Adipocyte (in vitro differentiated cells): ENCODE results near the gene IL1RAPL1.
"Not testable (repeated sequence)": the region's sequence is repeated elsewhere in the genome, so short reads cannot be mapped to it uniquely, and the experiment has no call there.

ENCODE experiments used
- DNase-seq: peaks from one replicate; pipeline ENCODE4 v3.0.0-alpha.2; 2015; ENCODE audit warnings: low read depth
- H3K27me3 ChIP-seq: replicated peaks from 2 replicates; pipeline ENCODE4 v1.7.0; 2013; ENCODE audit warnings: mild to moderate bottlenecking, low read length, moderate library complexity; ENCODE audit not compliant: control insufficient read depth, insufficient read depth
- H3K36me3 ChIP-seq: 2 replicates; pipeline ENCODE4 v1.7.0; 2013; ENCODE audit warnings: low read length, mild to moderate bottlenecking, moderate library complexity; ENCODE audit not compliant: control insufficient read depth, insufficient read depth, severe bottlenecking
- H3K4me1 ChIP-seq: 2 replicates; pipeline ENCODE4 v1.7.0; 2013; ENCODE audit warnings: mild to moderate bottlenecking, low read length, moderate library complexity; ENCODE audit not compliant: control insufficient read depth, insufficient read depth
- H3K4me3 ChIP-seq: 2 replicates; pipeline ENCODE4 v1.7.0; 2013; ENCODE audit warnings: mild to moderate bottlenecking, low read length, moderate library complexity
- H3K9ac ChIP-seq: 2 replicates; pipeline ENCODE4 v1.7.0; 2013; ENCODE audit warnings: mild to moderate bottlenecking, low read length, moderate library complexity
- H3K9me3 ChIP-seq: 2 replicates; pipeline ENCODE4 v1.7.0; 2013; ENCODE audit warnings: mild to moderate bottlenecking, low read length, moderate library complexity; ENCODE audit not compliant: control insufficient read depth

IL1RAPL1 gene

DNA sequence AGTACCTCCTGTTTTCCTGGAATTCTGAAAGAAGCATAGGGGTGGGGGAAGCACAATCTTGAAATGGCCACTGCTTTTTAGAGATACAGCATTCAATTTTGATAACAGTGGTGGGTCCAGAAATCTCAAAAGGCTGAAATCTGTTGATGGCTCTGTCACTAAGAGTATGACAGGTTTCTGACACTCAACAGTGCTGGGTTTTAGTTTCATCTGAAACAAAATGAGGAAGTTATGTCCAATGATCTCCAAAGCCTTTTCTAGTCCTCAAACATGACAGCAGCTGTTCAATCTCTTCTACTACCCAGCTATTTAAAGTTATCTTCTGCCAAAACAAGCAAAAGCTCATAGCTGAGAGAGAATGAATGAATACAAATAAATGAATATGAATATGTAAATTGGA, 110.5 kb downstream of the IL1RAPL1 start:
- Histone ChIP-seq H3K36me3 (no peaks in the 10 kb centered on the region), H3K4me1 (no peaks in the 10 kb centered on the region), H3K9ac (no peak overlapping the region), H3K4me3 (no peak overlapping the region), H3K27me3 (no peaks in the 10 kb centered on the region), H3K9me3 (no peaks in the 10 kb centered on the region)
- DNase-seq: no peak

DNA sequence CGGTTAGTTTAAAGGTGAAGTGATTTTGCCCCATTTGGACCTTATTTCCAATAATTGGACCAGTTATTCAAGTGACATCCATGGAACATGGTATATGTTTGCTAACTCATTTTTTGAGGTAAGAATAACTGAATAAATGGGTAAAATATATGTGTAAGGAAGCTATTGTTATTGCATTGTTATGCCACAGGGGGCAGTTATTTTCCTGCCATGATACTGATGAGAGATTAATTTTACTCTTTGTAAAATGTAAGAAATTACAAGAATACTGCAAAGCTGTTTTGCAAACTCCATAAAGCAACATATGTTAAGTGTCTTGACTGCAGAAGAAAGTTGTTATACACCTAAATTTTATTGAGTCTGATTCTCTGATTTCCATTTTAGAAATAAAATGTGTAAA, 114.0 kb downstream of the IL1RAPL1 start:
- Histone ChIP-seq H3K4me3 (no peak overlapping the region), H3K9me3 (no peaks in the 10 kb centered on the region), H3K27me3 (no peaks in the 10 kb centered on the region), H3K36me3 (no peaks in the 10 kb centered on the region), H3K9ac (no peak overlapping the region), H3K4me1 (no peaks in the 10 kb centered on the region)
- no peak for DNase-seq

DNA sequence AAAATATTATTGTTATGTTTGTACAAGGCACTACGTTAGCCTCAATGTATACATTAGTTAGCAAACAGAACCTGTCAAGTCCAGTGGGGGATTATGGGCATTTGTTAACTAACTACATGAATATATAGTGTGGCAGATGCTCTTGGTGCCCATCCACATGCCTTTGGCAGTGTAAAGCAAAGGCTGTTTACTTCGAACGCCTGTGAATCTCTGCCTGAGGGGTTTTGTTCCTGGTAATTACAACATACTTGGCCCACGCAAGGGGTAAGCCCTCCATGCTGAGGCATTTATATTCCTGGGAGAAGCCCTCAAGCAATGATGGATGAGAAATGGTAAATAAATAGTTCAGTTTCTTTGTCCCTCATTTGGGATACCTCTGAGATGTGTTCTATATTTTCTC, 119.7 kb downstream of the IL1RAPL1 start:
- Histone ChIP-seq H3K4me3 (no peak overlapping the region), H3K36me3 (no peaks in the 10 kb centered on the region), H3K4me1 (no peaks in the 10 kb centered on the region), H3K9ac (no peak overlapping the region), H3K27me3 (no peaks in the 10 kb centered on the region), H3K9me3 (peaks cover 2% of the 10 kb centered on the region)
- no peak for DNase-seq

DNA sequence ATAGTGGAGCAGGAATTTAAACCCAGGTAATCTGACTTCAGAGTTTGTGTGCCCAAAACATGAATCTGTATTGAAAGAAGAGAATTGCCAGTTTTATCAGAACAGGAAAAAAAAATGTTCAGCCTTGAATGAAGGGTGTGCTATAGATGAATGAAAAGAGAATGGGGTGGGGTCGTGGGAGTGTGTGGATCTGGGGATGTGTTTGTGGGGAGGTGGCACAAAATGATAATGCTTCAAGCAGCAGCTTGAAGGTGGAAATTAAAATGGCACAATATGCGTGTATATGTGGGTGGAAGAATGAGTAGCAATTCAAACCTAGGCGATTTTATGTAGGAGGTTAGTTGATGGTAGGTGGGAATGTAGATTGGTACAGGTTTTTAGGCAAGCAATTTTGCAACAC, 122.2 kb downstream of the IL1RAPL1 start:
- H3K36me3 ChIP-seq: no peaks in the 10 kb centered on the region
- H3K4me3 ChIP-seq: no peak overlapping the region
- DNase-seq: no peak
- no peaks in the 10 kb centered on the region for H3K27me3 ChIP-seq
- no peaks in the 10 kb centered on the region for H3K4me1 ChIP-seq
- H3K9me3 ChIP-seq: peaks cover 6% of the 10 kb centered on the region
- no peak overlapping the region for H3K9ac ChIP-seq

DNA sequence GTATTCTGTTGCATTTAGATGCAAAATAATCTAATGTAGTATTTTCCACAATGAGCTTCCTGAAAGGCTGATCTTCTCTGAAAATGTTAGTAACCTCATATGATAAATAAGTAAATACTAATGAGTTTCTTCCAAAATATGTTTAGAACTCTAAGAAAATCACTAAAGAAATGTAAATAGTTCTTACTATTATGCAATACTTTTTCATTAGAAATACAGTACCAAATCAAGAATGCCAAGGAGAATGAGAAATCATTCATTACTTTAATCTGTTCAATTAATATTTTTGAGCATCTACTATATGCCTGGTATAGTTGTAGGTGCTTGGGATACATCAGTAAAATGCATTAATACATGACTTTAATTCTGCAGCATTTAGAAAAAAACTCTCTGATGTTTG, 130.6 kb downstream of the IL1RAPL1 start:
- no peak for DNase-seq
- H3K27me3 ChIP-seq: no peaks in the 10 kb centered on the region
- H3K9me3 ChIP-seq: no peaks in the 10 kb centered on the region
- no peak overlapping the region for H3K9ac ChIP-seq
- no peak overlapping the region for H3K4me3 ChIP-seq
- H3K36me3 ChIP-seq: no peaks in the 10 kb centered on the region
- no peaks in the 10 kb centered on the region for H3K4me1 ChIP-seq

DNA sequence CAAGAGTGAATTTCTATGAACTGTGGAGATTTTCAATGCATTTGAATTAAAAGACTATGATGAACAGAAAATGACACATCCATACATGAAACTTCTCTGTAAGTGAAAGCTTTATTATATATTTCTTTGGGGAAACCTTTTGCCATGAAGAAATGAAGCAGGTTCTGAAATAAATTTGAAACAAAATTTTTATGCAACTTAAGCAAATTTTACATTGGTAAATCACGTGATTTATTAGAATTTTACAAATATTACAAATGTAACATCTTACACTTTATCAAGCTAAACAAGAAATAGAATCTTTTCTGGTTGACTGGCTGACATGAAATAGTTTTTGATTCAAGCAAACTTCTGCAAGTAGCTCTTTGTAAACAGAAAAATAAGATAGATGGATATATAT, 131.2 kb downstream of the IL1RAPL1 start:
- no peaks in the 10 kb centered on the region for H3K9me3 ChIP-seq
- no peak overlapping the region for H3K9ac ChIP-seq
- H3K27me3 ChIP-seq: no peaks in the 10 kb centered on the region
- no peak for DNase-seq
- no peaks in the 10 kb centered on the region for H3K36me3 ChIP-seq
- H3K4me3 ChIP-seq: no peak overlapping the region
- no peaks in the 10 kb centered on the region for H3K4me1 ChIP-seq

DNA sequence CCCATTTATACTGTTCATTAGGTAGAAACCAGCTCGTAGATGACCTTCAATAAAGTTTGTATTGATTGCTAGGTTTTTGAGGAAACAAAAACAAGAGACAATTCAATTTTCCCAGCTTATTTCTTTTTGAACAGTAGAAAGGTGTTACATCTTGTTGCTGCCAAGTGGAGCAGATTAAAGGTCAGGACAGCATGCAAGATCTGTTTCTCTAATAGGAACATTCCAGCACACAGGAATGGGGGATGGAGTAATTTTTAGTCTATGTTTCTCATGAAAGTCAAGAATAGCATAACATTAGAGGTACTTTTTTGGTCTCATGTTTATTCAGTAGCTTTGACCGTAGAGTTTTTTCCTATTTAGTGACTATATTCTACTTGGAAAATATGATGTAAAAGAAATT, 132.4 kb downstream of the IL1RAPL1 start:
- no peak overlapping the region for H3K9ac ChIP-seq
- H3K36me3 ChIP-seq: no peaks in the 10 kb centered on the region
- DNase-seq: no peak
- no peaks in the 10 kb centered on the region for H3K9me3 ChIP-seq
- no peaks in the 10 kb centered on the region for H3K27me3 ChIP-seq
- H3K4me3 ChIP-seq: no peak overlapping the region
- no peaks in the 10 kb centered on the region for H3K4me1 ChIP-seq

DNA sequence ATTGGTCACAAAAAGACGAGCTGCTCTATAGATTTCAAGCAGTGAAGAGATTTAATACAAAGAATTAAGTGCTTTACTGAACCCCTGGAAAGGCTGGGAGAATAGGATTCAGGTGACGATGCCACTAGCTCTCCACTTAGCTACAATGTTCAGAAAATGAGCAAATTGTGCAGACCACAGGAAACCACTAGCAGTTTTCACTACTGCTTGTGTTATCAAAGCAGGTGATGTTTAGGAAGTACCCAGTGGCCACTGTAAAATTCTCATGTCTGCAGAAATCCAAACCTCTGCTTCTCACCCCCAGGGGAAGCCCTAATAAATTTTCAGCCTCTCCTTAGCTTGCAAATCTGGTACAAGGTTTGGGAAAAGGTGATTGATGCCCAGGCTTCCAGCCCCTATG, 165.1 kb downstream of the IL1RAPL1 start:
- DNase-seq: no peak
- H3K4me3 ChIP-seq: no peak overlapping the region
- H3K4me1 ChIP-seq: no peaks in the 10 kb centered on the region
- H3K27me3 ChIP-seq: no peaks in the 10 kb centered on the region
- no peaks in the 10 kb centered on the region for H3K36me3 ChIP-seq
- H3K9ac ChIP-seq: no peak overlapping the region
- H3K9me3 ChIP-seq: no peaks in the 10 kb centered on the region

DNA sequence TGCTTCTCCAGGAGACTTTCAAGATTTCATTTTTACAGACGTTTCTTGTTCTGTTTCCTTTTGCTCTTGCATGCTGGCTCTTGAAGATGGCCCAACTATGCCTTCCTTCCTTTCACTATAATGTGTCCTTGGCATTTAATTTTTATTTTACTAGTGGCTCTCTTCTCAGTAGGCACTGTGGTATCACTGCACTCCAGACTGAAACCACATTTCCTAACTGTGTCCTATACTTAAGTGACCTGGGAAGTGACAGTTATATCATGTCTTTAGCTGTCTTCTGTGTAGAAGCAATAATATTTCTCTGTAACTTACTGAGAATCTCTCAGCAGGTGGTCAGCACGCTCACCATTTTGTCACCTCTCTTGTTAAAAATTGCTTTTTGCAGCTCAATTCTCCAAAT, 168.9 kb downstream of the IL1RAPL1 start:
- Histone ChIP-seq H3K4me3 (no peak overlapping the region), H3K9me3 (no peaks in the 10 kb centered on the region), H3K36me3 (no peaks in the 10 kb centered on the region), H3K4me1 (no peaks in the 10 kb centered on the region), H3K9ac (no peak overlapping the region), H3K27me3 (no peaks in the 10 kb centered on the region)
- no peak for DNase-seq

DNA sequence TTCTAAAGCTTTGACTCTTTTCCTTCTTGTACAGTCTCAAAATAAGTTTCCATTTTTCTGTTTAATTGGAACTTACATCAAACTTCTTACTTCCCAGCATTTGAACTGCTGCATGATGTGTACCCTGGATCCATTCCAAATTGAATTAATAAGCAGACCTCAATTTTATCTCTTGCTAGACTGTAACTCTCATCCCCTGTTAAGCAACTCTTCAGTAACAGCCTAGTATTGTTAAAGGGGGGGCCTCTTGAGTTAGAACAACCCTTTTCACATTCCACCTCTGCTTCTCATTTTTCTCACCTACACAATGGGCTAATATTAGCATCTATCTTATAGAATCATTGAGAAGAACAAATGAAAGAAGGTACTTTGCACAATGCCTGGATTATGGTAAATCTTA, 169.4 kb downstream of the IL1RAPL1 start:
- Histone ChIP-seq H3K4me3 (no peak overlapping the region), H3K4me1 (no peaks in the 10 kb centered on the region), H3K27me3 (no peaks in the 10 kb centered on the region), H3K9me3 (no peaks in the 10 kb centered on the region), H3K36me3 (no peaks in the 10 kb centered on the region), H3K9ac (no peak overlapping the region)
- no peak for DNase-seq

DNA sequence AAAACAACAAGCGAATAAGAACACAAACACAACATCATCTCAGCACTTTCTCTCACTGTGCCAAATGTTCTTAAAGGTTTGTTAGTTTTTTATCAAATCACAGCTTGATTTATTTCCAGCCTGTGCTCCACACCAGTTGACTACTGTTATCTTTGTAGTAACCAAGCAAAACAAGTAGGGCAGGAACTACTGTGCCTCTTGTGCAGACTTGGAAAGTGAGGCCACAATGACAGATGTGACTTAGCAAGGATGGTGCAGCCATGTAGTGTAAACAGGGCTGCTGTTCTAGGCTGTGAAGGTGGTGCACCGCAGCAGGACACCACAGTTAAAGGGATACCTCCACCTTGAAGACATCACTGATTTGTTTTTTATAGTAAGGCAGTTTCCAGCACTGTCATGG, 170.0 kb downstream of the IL1RAPL1 start:
- Histone ChIP-seq H3K4me1 (no peaks in the 10 kb centered on the region), H3K27me3 (no peaks in the 10 kb centered on the region), H3K9ac (no peak overlapping the region), H3K36me3 (no peaks in the 10 kb centered on the region), H3K4me3 (no peak overlapping the region), H3K9me3 (no peaks in the 10 kb centered on the region)
- no peak for DNase-seq

DNA sequence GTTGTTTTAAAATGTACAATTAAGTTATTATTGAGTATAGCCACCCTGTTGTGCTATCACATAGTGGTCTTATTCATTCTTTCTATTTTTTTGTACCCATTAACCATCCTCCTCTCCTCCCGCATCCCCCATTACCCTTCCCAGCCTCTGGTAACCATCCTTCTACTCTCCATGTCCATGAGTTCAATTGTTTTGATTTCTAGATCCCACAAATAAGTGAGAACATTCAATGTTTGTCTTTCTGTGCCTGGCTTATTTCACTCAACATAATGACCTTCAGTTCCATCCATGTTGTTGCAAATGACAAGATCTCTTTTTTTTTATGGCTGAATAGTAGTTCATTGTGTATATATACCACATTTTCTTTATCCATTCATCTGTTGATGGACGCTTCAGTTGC, 179.3 kb downstream of the IL1RAPL1 start:
- H3K36me3 ChIP-seq: not testable (repeated sequence)

More for the DNA sequence above, 179.3 kb downstream of the IL1RAPL1 start:
- H3K9me3 ChIP-seq, DNase-seq, H3K4me1 ChIP-seq, H3K27me3 ChIP-seq, H3K9ac ChIP-seq, H3K4me3 ChIP-seq: not testable (repeated sequence)
